Trophoblast cell (in vitro differentiated cells and primary cell): ENCODE data around the gene BEST2.

Experiments
- DNase-seq, 2 donors: peaks; one replicate each; pipeline ENCODE4 v3.0.0-alpha.2; 2016
- H2AFZ ChIP-seq: 2 replicates; pipeline ENCODE4 v1.6.1; 2013; ENCODE audit warnings: low read length, moderate library complexity, mild to moderate bottlenecking; ENCODE audit not compliant: insufficient read depth, poor library complexity
- H2AK5ac ChIP-seq: 2 replicates; pipeline ENCODE4 v1.6.1; 2013; ENCODE audit warnings: mild to moderate bottlenecking, low read length
- H2BK120ac ChIP-seq: 2 replicates; pipeline ENCODE4 v1.6.1; 2013; ENCODE audit warnings: low read length, mild to moderate bottlenecking, moderate library complexity; ENCODE audit not compliant: insufficient read depth, poor library complexity
- H2BK12ac ChIP-seq: 2 replicates; pipeline ENCODE4 v1.6.1; 2013; ENCODE audit warnings: mild to moderate bottlenecking, low read length, moderate library complexity
- H2BK5ac ChIP-seq: 2 replicates; pipeline ENCODE4 v1.6.1; 2013; ENCODE audit warnings: low read length, low read depth, moderate library complexity, mild to moderate bottlenecking; ENCODE audit not compliant: poor library complexity
- H3K14ac ChIP-seq: 2 replicates; pipeline ENCODE4 v1.6.1; 2013; ENCODE audit warnings: mild to moderate bottlenecking, low read length
- H3K18ac ChIP-seq: 2 replicates; pipeline ENCODE4 v1.6.1; 2013; ENCODE audit warnings: mild to moderate bottlenecking, low read length
- H3K23ac ChIP-seq: 2 replicates; pipeline ENCODE4 v1.6.1; 2013; ENCODE audit warnings: low read length
- H3K27ac ChIP-seq: 2 replicates; pipeline ENCODE4 v1.5.1; 2013; ENCODE audit warnings: low read depth, mild to moderate bottlenecking, inconsistent platforms, low read length, moderate library complexity
- H3K27me3 ChIP-seq: 2 replicates; pipeline ENCODE4 v1.6.1; 2013; ENCODE audit warnings: inconsistent platforms, mild to moderate bottlenecking, low read length, moderate library complexity; ENCODE audit not compliant: insufficient read depth
- H3K36me3 ChIP-seq, 2 experiments: 1 replicate in 1 of 2; 2 replicates in 1 of 2; pipeline ENCODE4 v1.6.1; 2013; ENCODE audit warnings: low read length in 2 of 2, mild to moderate bottlenecking in 2 of 2, moderate library complexity in 1 of 2; ENCODE audit not compliant: insufficient read depth in 2 of 2, control insufficient read depth in 1 of 2
- H3K4ac ChIP-seq: 2 replicates; pipeline ENCODE4 v1.6.1; 2013; ENCODE audit warnings: low read depth, mild to moderate bottlenecking, low read length, moderate library complexity
- H3K4me1 ChIP-seq, 2 experiments: 1 replicate in 1 of 2; 2 replicates in 1 of 2; pipeline ENCODE4 v1.6.1; 2013; ENCODE audit warnings: low read length in 2 of 2, mild to moderate bottlenecking in 2 of 2, moderate library complexity in 1 of 2; ENCODE audit not compliant: insufficient read depth in 2 of 2, control insufficient read depth in 1 of 2
- H3K4me2 ChIP-seq: 2 replicates; pipeline ENCODE4 v1.6.1; 2013; ENCODE audit warnings: inconsistent platforms, mild to moderate bottlenecking, low read length, moderate library complexity
- H3K4me3 ChIP-seq: 2 replicates; pipeline ENCODE4 v1.5.1; 2013; ENCODE audit warnings: mild to moderate bottlenecking, low read depth, low read length, inconsistent platforms
- H3K79me1 ChIP-seq: one replicate; pipeline ENCODE4 v1.6.1; 2013; ENCODE audit warnings: low read length
- H3K79me2 ChIP-seq: 2 replicates; pipeline ENCODE4 v1.6.1; 2013; ENCODE audit warnings: low read length, mild to moderate bottlenecking; ENCODE audit not compliant: control insufficient read depth, insufficient read depth, poor library complexity
- H3K9ac ChIP-seq: 2 replicates; pipeline ENCODE4 v1.6.1; 2013; ENCODE audit warnings: mild to moderate bottlenecking, low read length
- H3K9me3 ChIP-seq: 2 replicates; pipeline ENCODE4 v1.6.1; 2013; ENCODE audit warnings: low read depth, mild to moderate bottlenecking, control low read depth, inconsistent platforms, low read length; ENCODE audit not compliant: insufficient read depth
- H4K12ac ChIP-seq: 2 replicates; pipeline ENCODE4 v1.6.1; 2013; ENCODE audit warnings: low read depth, mild to moderate bottlenecking, low read length, moderate library complexity
- H4K8ac ChIP-seq: 2 replicates; pipeline ENCODE4 v1.6.1; 2013; ENCODE audit warnings: low read depth, mild to moderate bottlenecking, low read length, moderate library complexity
- H4K91ac ChIP-seq: one replicate; pipeline ENCODE4 v1.6.1; 2013; ENCODE audit warnings: low read depth, mild to moderate bottlenecking, low read length, moderate library complexity
- WGBS: extraction: QIAGEN DNeasy Blood & Tissue Kit; methylation state at CpG from one replicate; pipeline ENCODE4 v1.1.7; 2013; ENCODE audit warnings: missing lambda C conversion rate; ENCODE audit not compliant: insufficient read length, insufficient coverage; ENCODE audit errors: extremely low coverage; 5-methylcytosine and 5-hydroxymethylcytosine counted together

Gene BEST2

DNA sequence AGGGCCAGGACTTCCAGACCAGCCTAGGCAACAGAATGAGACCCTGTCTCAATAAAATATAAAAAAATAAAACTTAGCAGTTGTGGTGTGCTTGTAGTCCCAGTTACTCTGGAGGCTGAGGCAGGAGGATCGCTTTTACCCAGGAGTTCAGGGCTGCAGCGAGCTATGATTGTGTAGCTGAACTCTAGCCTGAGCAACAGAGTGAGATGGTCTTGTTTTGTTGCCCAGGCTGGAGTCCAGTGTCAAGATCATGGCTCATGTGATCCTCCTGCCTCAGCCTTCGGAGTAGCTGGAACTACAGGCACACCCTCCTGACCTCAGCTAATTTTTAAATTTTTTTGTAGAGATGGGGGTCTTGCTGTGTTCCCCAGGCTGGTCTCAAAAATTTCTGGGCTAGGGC is 35.4 kb downstream of the BEST2 start:
- H3K4me2 ChIP-seq: no peak overlapping the region
- H3K4ac ChIP-seq: peak overlapping the region; percentile 25
- H3K79me2 ChIP-seq: peaks cover 21% of the 10 kb centered on the region
- peak overlapping the region; percentile 79 for H2BK120ac ChIP-seq
- H3K4me1 ChIP-seq: peaks cover 58 to 63% of the 10 kb centered on the region in 2 experiments
- H2AFZ ChIP-seq: peak overlapping the region; percentile 8
- no CpG with 5 or more reads among the region's 3 CpGs for WGBS
- H3K27ac ChIP-seq: no peak overlapping the region
- peak overlapping the region; percentile 24 for H4K8ac ChIP-seq
- H4K91ac ChIP-seq: peak overlapping the region; percentile 100
- peak overlapping the region; percentile 13 for H2AK5ac ChIP-seq
- H3K23ac ChIP-seq: no peak overlapping the region
- H2BK5ac ChIP-seq: peak overlapping the region; percentile 88
- H3K9me3 ChIP-seq: no peaks in the 10 kb centered on the region
- no peak overlapping the region for H3K14ac ChIP-seq
- DNase-seq: no peak
- no peak overlapping the region for H3K9ac ChIP-seq
- H3K79me1 ChIP-seq: peaks cover 80% of the 10 kb centered on the region
- H3K36me3 ChIP-seq: no peaks in the 10 kb centered on the region
- H3K4me3 ChIP-seq: no peak overlapping the region
- H3K27me3 ChIP-seq: no peaks in the 10 kb centered on the region
- H2BK12ac ChIP-seq: peak overlapping the region; percentile 97
- H4K12ac ChIP-seq: no peak overlapping the region
- no peak overlapping the region for H3K18ac ChIP-seq

DNA sequence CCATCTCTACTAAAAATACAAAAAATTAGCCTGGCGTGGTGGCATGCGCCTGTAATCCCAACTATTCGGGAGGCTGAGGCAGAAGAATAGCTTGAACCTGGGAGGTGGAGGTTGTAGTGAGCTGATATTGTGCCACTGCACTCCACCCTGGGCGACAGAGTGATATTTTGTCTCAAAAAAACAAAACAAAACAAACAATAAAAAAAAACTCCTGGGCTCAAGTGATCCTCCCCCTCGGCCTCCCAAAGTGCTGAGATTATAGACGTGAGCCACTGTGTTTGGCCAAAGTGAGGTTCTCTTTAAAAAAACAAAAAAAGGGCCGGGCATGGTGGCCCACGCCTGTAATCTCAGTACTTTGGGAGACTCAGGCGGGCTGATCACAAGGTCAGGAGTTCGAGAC is 35.9 kb downstream of the BEST2 start:
- no peak overlapping the region for H3K9ac ChIP-seq
- H3K9me3 ChIP-seq: no peaks in the 10 kb centered on the region
- no peak overlapping the region for H2BK5ac ChIP-seq
- H3K18ac ChIP-seq: no peak overlapping the region
- H3K4me1 ChIP-seq: peaks cover 53 to 58% of the 10 kb centered on the region in 2 experiments
- no peak overlapping the region for H2AFZ ChIP-seq
- no peak overlapping the region for H3K23ac ChIP-seq
- H4K12ac ChIP-seq: no peak overlapping the region
- H2BK120ac ChIP-seq: peak overlapping the region; percentile 35
- H3K14ac ChIP-seq: no peak overlapping the region
- H3K4me3 ChIP-seq: no peak overlapping the region
- H2AK5ac ChIP-seq: no peak overlapping the region
- H4K8ac ChIP-seq: no peak overlapping the region
- H3K79me1 ChIP-seq: peaks cover 80% of the 10 kb centered on the region
- peaks cover 26% of the 10 kb centered on the region for H3K79me2 ChIP-seq
- no peak overlapping the region for H3K4ac ChIP-seq
- WGBS: no CpG with 5 or more reads among the region's 10 CpGs
- no peaks in the 10 kb centered on the region for H3K27me3 ChIP-seq
- no peak for DNase-seq
- no peak overlapping the region for H2BK12ac ChIP-seq
- no peak overlapping the region for H3K27ac ChIP-seq
- H3K36me3 ChIP-seq: peaks cover 0 to 2% of the 10 kb centered on the region in 2 experiments
- peak overlapping the region; percentile 59 for H4K91ac ChIP-seq
- no peak overlapping the region for H3K4me2 ChIP-seq

DNA sequence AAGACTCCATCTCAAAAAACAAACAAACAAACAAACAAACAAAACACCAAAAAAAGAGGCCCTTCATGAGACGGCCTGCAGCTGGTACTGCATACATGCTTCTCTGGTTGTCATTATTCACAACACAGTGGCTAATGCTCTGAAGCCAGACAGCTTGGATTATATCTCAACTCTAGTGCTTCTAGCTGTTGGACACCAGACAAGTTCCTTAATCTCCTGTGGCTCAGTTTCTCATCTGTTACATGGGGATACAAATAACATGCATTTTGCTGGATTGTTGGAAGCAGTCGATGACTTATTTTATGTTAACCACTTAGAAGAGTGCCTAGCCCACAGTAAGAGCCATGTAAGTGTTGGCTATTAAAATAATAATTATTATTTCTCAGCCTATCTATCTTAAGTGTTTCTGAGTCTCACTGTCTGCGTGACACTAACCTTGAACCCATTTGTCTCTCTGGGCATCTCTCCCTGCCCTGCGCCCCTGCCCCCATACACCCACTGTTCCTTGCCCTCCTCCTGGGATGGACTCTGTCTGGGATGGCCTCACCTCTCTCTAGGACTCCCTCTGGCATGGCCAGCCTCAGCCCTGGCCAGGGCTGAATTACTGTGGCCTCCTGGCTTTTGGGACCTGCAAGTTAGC is 36.6 kb downstream of the BEST2 start:
- Histone ChIP-seq H3K9me3 (peaks cover 2% of the 10 kb centered on the region), H3K4me3 (no peak overlapping the region), H3K4me2 (peak overlapping the region; percentile 96), H3K4ac (peak overlapping the region; percentile 71), H2BK5ac (peak overlapping the region; percentile 90), H4K12ac (peak overlapping the region; percentile 6), H3K9ac (no peak overlapping the region), H4K91ac (peak overlapping the region; percentile 84), H3K27me3 (no peaks in the 10 kb centered on the region), H2BK120ac (peak overlapping the region; percentile 92), H3K18ac (peak overlapping the region; percentile 62), H3K14ac (peak overlapping the region; percentile 91), H2AK5ac (peak overlapping the region; percentile 98), H3K27ac (peak overlapping the region; percentile 96), H3K4me1 (peaks cover 51 to 57% of the 10 kb centered on the region in 2 experiments), H2BK12ac (peak overlapping the region; percentile 96), H2AFZ (peak overlapping the region; percentile 12), H3K36me3 (peaks cover 0 to 2% of the 10 kb centered on the region in 2 experiments), H3K79me1 (peaks cover 76% of the 10 kb centered on the region), H3K79me2 (peaks cover 28% of the 10 kb centered on the region), H3K23ac (no peak overlapping the region), H4K8ac (peak overlapping the region; percentile 55)
- no peak for DNase-seq
- WGBS: no CpG with 5 or more reads among the region's 4 CpGs

DNA sequence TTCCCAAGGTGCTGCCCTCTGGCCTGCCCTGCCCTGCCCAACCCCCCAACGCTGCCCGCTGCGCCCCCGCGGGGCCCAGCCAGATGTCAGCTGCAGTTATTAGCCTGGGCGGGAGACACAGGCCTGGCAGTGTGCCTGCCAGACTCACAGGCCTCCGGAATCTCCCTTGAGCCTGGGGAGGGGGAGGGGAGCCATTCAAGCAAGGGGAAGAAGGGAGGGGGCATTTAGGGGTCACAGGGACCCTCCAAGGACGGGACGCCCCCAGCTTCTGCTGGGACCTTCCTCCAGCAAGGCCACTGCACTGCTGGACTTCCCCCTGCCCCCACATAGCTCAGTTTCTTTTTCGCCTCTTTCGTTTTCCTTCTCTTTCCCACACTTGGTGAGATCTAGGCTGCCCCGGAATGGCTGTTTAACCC is 37.1 kb downstream of the BEST2 start:
- Histone ChIP-seq H2AK5ac (peak overlapping the region; percentile 98), H3K23ac (no peak overlapping the region), H4K12ac (peak overlapping the region; percentile 70), H3K4me1 (peaks cover 46 to 53% of the 10 kb centered on the region in 2 experiments), H2AFZ (peak overlapping the region; percentile 12), H3K27me3 (no peaks in the 10 kb centered on the region), H3K27ac (peak overlapping the region; percentile 96), H3K14ac (peak overlapping the region; percentile 91), H2BK12ac (peak overlapping the region; percentile 96), H2BK120ac (peak overlapping the region; percentile 92), H3K4ac (peak overlapping the region; percentile 71), H2BK5ac (peak overlapping the region; percentile 90), H3K18ac (peak overlapping the region; percentile 79), H3K9ac (peak overlapping the region; percentile 37), H3K79me1 (peaks cover 75% of the 10 kb centered on the region), H3K79me2 (peaks cover 26% of the 10 kb centered on the region), H3K4me3 (no peak overlapping the region), H3K9me3 (peaks cover 2% of the 10 kb centered on the region), H4K8ac (peak overlapping the region; percentile 55), H3K36me3 (peaks cover 0 to 2% of the 10 kb centered on the region in 2 experiments), H3K4me2 (peak overlapping the region; percentile 96), H4K91ac (peak overlapping the region; percentile 84)
- peak in 1 of 2 donors; percentile 15 for DNase-seq
- no CpG with 5 or more reads among the region's 12 CpGs for WGBS
